GM12864 (cell line): ENCODE data around the gene KLHL6.
A peak's percentile ranks its signal among the peaks of the same experiment; 100 is the strongest.

Experiments used
- DNase-seq: peaks from one replicate; pipeline ENCODE4 v3.0.0-alpha.2; 2011; ENCODE audit warnings: low read depth
- H3K4me3 ChIP-seq: 2 replicates; pipeline ENCODE4 v1.5.1; 2011; ENCODE audit warnings: mild to moderate bottlenecking, low read depth, low read length, control low read depth
- TF ChIP-seq, protein P1 (sequence below): IDR thresholded peaks from 2 replicates; pipeline ENCODE4 v1.5.1; 2011; ENCODE audit warnings: low read depth, mild to moderate bottlenecking, moderate library complexity, low read length, control low read depth, inconsistent platforms; ENCODE audit errors: missing control alignments

The KLHL6 gene, protein sequence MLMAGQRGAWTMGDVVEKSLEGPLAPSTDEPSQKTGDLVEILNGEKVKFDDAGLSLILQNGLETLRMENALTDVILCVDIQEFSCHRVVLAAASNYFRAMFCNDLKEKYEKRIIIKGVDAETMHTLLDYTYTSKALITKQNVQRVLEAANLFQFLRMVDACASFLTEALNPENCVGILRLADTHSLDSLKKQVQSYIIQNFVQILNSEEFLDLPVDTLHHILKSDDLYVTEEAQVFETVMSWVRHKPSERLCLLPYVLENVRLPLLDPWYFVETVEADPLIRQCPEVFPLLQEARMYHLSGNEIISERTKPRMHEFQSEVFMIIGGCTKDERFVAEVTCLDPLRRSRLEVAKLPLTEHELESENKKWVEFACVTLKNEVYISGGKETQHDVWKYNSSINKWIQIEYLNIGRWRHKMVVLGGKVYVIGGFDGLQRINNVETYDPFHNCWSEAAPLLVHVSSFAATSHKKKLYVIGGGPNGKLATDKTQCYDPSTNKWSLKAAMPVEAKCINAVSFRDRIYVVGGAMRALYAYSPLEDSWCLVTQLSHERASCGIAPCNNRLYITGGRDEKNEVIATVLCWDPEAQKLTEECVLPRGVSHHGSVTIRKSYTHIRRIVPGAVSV

DNA sequence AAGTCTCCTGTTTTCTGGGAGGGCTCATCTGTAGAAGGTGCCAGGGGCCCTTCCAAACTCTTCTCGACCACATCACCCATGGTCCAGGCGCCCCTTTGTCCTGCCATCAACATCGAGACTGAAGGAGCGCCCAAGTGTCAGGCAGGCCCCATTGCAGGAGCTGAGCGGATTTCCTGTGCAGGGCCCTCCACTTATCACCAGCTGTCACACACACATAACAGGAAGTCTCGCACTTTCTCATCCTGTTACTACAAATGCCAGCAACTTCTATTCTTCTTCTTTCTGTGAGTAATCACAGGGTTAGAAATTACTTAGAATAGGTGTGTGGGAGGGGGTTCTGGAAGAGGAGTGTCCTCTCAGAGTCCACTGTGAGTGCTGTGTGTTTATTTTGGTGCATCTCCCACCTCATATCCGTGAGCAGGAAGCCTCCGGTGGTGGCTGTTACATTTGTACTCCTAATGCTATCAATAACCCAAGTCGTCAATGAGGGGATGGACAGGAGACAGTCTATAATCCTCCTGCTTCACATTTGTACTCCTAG lies at the start of gene KLHL6:
Gene KLHL6, minus strand, starts transcription at position 166 of the 541 bp plus-strand sequence. Its CDS starts 53 bp downstream, at position 113.
- DNase-seq: peak; percentile 65
- TF ChIP-seq, protein P1, sequence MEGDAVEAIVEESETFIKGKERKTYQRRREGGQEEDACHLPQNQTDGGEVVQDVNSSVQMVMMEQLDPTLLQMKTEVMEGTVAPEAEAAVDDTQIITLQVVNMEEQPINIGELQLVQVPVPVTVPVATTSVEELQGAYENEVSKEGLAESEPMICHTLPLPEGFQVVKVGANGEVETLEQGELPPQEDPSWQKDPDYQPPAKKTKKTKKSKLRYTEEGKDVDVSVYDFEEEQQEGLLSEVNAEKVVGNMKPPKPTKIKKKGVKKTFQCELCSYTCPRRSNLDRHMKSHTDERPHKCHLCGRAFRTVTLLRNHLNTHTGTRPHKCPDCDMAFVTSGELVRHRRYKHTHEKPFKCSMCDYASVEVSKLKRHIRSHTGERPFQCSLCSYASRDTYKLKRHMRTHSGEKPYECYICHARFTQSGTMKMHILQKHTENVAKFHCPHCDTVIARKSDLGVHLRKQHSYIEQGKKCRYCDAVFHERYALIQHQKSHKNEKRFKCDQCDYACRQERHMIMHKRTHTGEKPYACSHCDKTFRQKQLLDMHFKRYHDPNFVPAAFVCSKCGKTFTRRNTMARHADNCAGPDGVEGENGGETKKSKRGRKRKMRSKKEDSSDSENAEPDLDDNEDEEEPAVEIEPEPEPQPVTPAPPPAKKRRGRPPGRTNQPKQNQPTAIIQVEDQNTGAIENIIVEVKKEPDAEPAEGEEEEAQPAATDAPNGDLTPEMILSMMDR: no peak
- peak within 1 kb of the TSS; percentile 53 for H3K4me3 ChIP-seq

DNA sequence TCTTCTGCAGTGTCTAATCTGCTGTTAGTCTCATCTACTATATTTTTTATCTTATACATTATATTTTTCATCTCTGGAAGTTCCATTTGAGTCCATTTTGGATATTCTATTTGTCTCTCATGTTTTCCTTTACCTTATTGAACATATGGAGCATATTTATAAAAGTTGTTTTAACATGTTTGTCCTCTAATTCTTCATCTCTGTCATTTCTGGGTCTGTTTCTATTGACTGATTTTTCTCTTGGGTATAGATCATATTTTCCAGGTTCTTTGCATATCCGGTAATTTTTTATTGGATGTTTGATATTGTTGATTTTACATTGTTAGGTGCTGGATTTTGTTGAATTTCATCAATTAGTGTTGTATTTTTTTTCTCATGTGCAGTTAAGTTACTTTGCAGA lies 42.5 kb upstream of the KLHL6 start:
- no peak overlapping the region for H3K4me3 ChIP-seq
- DNase-seq: no peak
- TF ChIP-seq, protein P1: no peak

GRCh38 chr3:183594636-183595035 lies 39.1 kb upstream of the KLHL6 start:
- no peak for DNase-seq
- TF ChIP-seq, protein P1: no peak
- no peak overlapping the region for H3K4me3 ChIP-seq

GRCh38 chr3:183592821-183593220 lies 37.3 kb upstream of the KLHL6 start:
- TF ChIP-seq, protein P1: no peak
- DNase-seq: no peak
- no peak overlapping the region for H3K4me3 ChIP-seq

- peak; percentile 74 for DNase-seq
- no peak overlapping the region for H3K4me3 ChIP-seq
- TF ChIP-seq, protein P1: peak; percentile 29
Measured at GRCh38 chr3:183591881-183592521, 36.5 kb upstream of the KLHL6 start.

- no peak for DNase-seq
- no peak overlapping the region for H3K4me3 ChIP-seq
- TF ChIP-seq, protein P1: no peak
Measured at GRCh38 chr3:183590442-183590841, 34.9 kb upstream of the KLHL6 start.
